Type B pancreatic cell (in vitro differentiated cells): ENCODE results near the gene PHC3. TPM values are rescaled to one million over a fixed set of nuclear protein-coding genes. Genes with fewer than 3 reads are reported as not detected.

ENCODE experiments used
- DNase-seq: peaks from one replicate; pipeline ENCODE4 v3.0.0; 2021; ENCODE audit warnings: mixed read lengths; ENCODE audit not compliant: unreplicated experiment; ENCODE audit errors: extremely low spot score
- H3K27ac Mint-ChIP-seq: 2 replicates; pipeline ENCODE4 v1.8.0; 2021; ENCODE audit warnings: mild to moderate bottlenecking, mixed read lengths
- H3K27me3 Mint-ChIP-seq: 2 replicates; pipeline ENCODE4 v1.8.0; 2021; ENCODE audit warnings: mixed read lengths
- H3K36me3 Mint-ChIP-seq: 2 replicates; pipeline ENCODE4 v1.8.0; 2021; ENCODE audit warnings: mixed read lengths
- H3K4me1 Mint-ChIP-seq: one replicate; pipeline ENCODE4 v1.8.0; 2021; ENCODE audit warnings: mixed read lengths; ENCODE audit not compliant: unreplicated experiment
- H3K4me3 Mint-ChIP-seq: 2 replicates; pipeline ENCODE4 v1.8.0; 2021; ENCODE audit warnings: mild to moderate bottlenecking, mixed read lengths
- H3K9me3 Mint-ChIP-seq: 2 replicates; pipeline ENCODE4 v1.8.0; 2021; ENCODE audit warnings: mixed read lengths
- CTCF ChIP-seq: fragments of 200-600 bp; sonication (generic); conservative IDR thresholded peaks from 2 replicates; pipeline ENCODE4 v1.5.0; 2021; ENCODE audit warnings: antibody characterized with exemption, mild to moderate bottlenecking
- total RNA-seq: library from RNA; stranded (reverse); gene quantifications from 2 replicates; pipeline ENCODE4 v1.2.1, GENCODE V29; 2021; ENCODE audit warnings: low replicate concordance

The PHC3 gene
- total RNA-seq, 1 donor from 2014 or later, result 49.3 TPM

- Mint-ChIP-seq H3K4me1 (peaks cover 19% of the 10 kb centered on the region), H3K4me3 (no peak overlapping the region), H3K36me3 (peaks cover 23% of the 10 kb centered on the region), H3K9me3 (peaks cover 5% of the 10 kb centered on the region), H3K27me3 (no peaks in the 10 kb centered on the region), H3K27ac (no peak overlapping the region)
- no peak for DNase-seq
- TF ChIP-seq CTCF, result no peak
These were observed 98.2 kb downstream of the PHC3 start for GRCh38 chr3:170083343-170083742.

- H3K9me3 Mint-ChIP-seq, result peaks cover 5% of the 10 kb centered on the region
- H3K4me1 Mint-ChIP-seq, result peaks cover 21% of the 10 kb centered on the region
- no peak overlapping the region for H3K4me3 Mint-ChIP-seq
- TF ChIP-seq CTCF, result no peak
- DNase-seq, result no peak
- H3K36me3 Mint-ChIP-seq, result peaks cover 24% of the 10 kb centered on the region
- no peak overlapping the region for H3K27ac Mint-ChIP-seq
- no peaks in the 10 kb centered on the region for H3K27me3 Mint-ChIP-seq
These were observed 100.3 kb downstream of the PHC3 start for GRCh38 chr3:170081079-170081741.

GRCh38 chr3:170080605-170081004 lies 100.9 kb downstream of the PHC3 start:
- TF ChIP-seq CTCF, result no peak
- peaks cover 5% of the 10 kb centered on the region for H3K9me3 Mint-ChIP-seq
- H3K4me3 Mint-ChIP-seq, result no peak overlapping the region
- peaks cover 22% of the 10 kb centered on the region for H3K36me3 Mint-ChIP-seq
- H3K27me3 Mint-ChIP-seq, result no peaks in the 10 kb centered on the region
- DNase-seq, result no peak
- peaks cover 21% of the 10 kb centered on the region for H3K4me1 Mint-ChIP-seq
- no peak overlapping the region for H3K27ac Mint-ChIP-seq

- Mint-ChIP-seq H3K27ac (peak overlapping the region; percentile 17), H3K36me3 (peaks cover 19% of the 10 kb centered on the region), H3K4me3 (peak overlapping the region; percentile 37), H3K27me3 (no peaks in the 10 kb centered on the region), H3K9me3 (peaks cover 5% of the 10 kb centered on the region), H3K4me1 (peaks cover 21% of the 10 kb centered on the region)
- TF ChIP-seq CTCF, result no peak
- no peak for DNase-seq
These were observed 101.9 kb downstream of the PHC3 start for GRCh38 chr3:170079536-170080165.

GRCh38 chr3:170078620-170079281 lies 102.8 kb downstream of the PHC3 start:
- H3K27me3 Mint-ChIP-seq, result no peaks in the 10 kb centered on the region
- DNase-seq, result no peak
- peaks cover 19% of the 10 kb centered on the region for H3K36me3 Mint-ChIP-seq
- peak; percentile 26 for TF ChIP-seq CTCF
- H3K4me3 Mint-ChIP-seq, result no peak overlapping the region
- peak overlapping the region; percentile 9 for H3K27ac Mint-ChIP-seq
- peaks cover 5% of the 10 kb centered on the region for H3K9me3 Mint-ChIP-seq
- H3K4me1 Mint-ChIP-seq, result peaks cover 21% of the 10 kb centered on the region
